Caco-2 (cell line): ENCODE measurements around the gene TEX12. TPM values are rescaled to one million over a fixed set of nuclear protein-coding genes. Genes with fewer than 3 reads are reported as not detected.
"Not testable (repeated sequence)": the region's sequence is repeated elsewhere in the genome, so short reads cannot be mapped to it uniquely, and the experiment has no call there.

Experiments
- BruUV-seq: library from RNA; stranded (reverse); fragments of 400-500 nt; replicated peaks from 2 replicates; lab custom pipeline; 2021; lab: Mats Ljungman, UMichigan
- CTCF ChIA-PET: fragments of 300-600 bp; sonication (Branson Sonifier 250); formaldehyde crosslinking; loops from one replicate; lab custom pipeline; 2022; ENCODE audit warnings: antibody characterized with exemption; lab: Charles Lee
- POLR2A ChIA-PET: fragments of 300-600 bp; sonication (Branson Sonifier 250); formaldehyde crosslinking; loops from one replicate; lab custom pipeline; 2022; ENCODE audit warnings: antibody characterized with exemption; lab: Charles Lee
- DNase-seq, 2 experiments: peaks; one replicate each; pipeline versions ENCODE4 v3.0.0 to v3.0.0-alpha.2; 2020 to 2022
- H3K27me3 ChIP-seq: replicated peaks from 2 replicates; pipeline ENCODE4 v1.6.0; 2011; ENCODE audit warnings: low read length; ENCODE audit not compliant: control insufficient read depth, insufficient read depth
- H3K36me3 ChIP-seq: 2 replicates; pipeline ENCODE4 v1.5.1; 2011; ENCODE audit warnings: low read length; ENCODE audit not compliant: control insufficient read depth, insufficient read depth
- H3K4me1 ChIP-seq: fragments of 250-450 bp; sonication (Bioruptor Pico); 2 replicates; pipeline ENCODE4 v1.5.1; 2020; ENCODE audit warnings: mild to moderate bottlenecking
- H3K4me3 ChIP-seq: 2 replicates; pipeline ENCODE4 v1.5.1; 2011; ENCODE audit warnings: low read depth, mild to moderate bottlenecking, control low read depth, low read length
- H3K9me3 ChIP-seq: fragments of 250-450 bp; sonication (Bioruptor Pico); 2 replicates; pipeline ENCODE4 v1.5.1; 2020; ENCODE audit warnings: mild to moderate bottlenecking, moderate library complexity
- H3K27ac Mint-ChIP-seq: one replicate; pipeline ENCODE4 v1.8.0; 2022; ENCODE audit warnings: mixed read lengths; ENCODE audit not compliant: unreplicated experiment
- H3K27me3 Mint-ChIP-seq: one replicate; pipeline ENCODE4 v1.8.0; 2022; ENCODE audit warnings: mixed read lengths; ENCODE audit not compliant: insufficient read depth, unreplicated experiment
- H3K36me3 Mint-ChIP-seq: one replicate; pipeline ENCODE4 v1.8.0; 2022; ENCODE audit warnings: mild to moderate bottlenecking, mixed read lengths; ENCODE audit not compliant: insufficient read depth, unreplicated experiment
- H3K4me1 Mint-ChIP-seq: one replicate; pipeline ENCODE4 v1.8.0; 2022; ENCODE audit warnings: low read depth, mixed read lengths; ENCODE audit not compliant: unreplicated experiment
- H3K4me3 Mint-ChIP-seq: one replicate; pipeline ENCODE4 v1.8.0; 2022; ENCODE audit warnings: mild to moderate bottlenecking, moderate library complexity, mixed read lengths; ENCODE audit not compliant: unreplicated experiment
- H3K9me3 Mint-ChIP-seq: one replicate; pipeline ENCODE4 v1.8.0; 2022; ENCODE audit warnings: mixed read lengths; ENCODE audit not compliant: unreplicated experiment
- CTCF ChIP-seq, 2 experiments: fragments of 200-600 bp in 1 of 2; IDR thresholded peaks; 1 replicate in 1 of 2; 2 replicates in 1 of 2; pipeline versions ENCODE4 v1.5.1 to v1.8.0; 2011 to 2022; ENCODE audit warnings: antibody characterized with exemption in 1 of 2, control low read depth in 1 of 2, inconsistent platforms in 1 of 2, low read depth in 1 of 2, low read length in 1 of 2, mild to moderate bottlenecking in 1 of 2, moderate library complexity in 1 of 2; ENCODE audit not compliant: insufficient read depth in 1 of 2, severe bottlenecking in 1 of 2, unreplicated experiment in 1 of 2
- intact Hi-C: fragments of 100-400 bp; cut with micrococcal nuclease; formaldehyde crosslinking; loops from one replicate; pipeline ENCODE4 v1.10.0; 2022; ENCODE audit not compliant: unreplicated experiment
- total RNA-seq: library from RNA; stranded (reverse); gene quantifications from 2 replicates; pipeline ENCODE4 v1.2.3, GENCODE V29; 2022

Gene TEX12
- total RNA-seq, 1 experiment from 2014 or later, result not detected

GRCh38 chr11:112185883-112186282 lies 18.7 kb downstream of the TEX12 start:
- BruUV-seq, result no TSS peak
- TF ChIP-seq CTCF (IDR thresholded peaks at IDR 0.05; ENCODE audit: insufficient read depth in 1 of 2, low read depth in 1 of 2, low read length in 1 of 2, severe bottlenecking in 1 of 2, unreplicated experiment in 1 of 2), result no peak

GRCh38 chr11:112186304-112186703 lies 19.1 kb downstream of the TEX12 start:
- H3K4me1 Mint-ChIP-seq, result peaks cover 8% of the 10 kb centered on the region
- no peak overlapping the region for H3K27ac Mint-ChIP-seq
- H3K27me3 Mint-ChIP-seq, result peaks cover 5% of the 10 kb centered on the region
- intact Hi-C loops, result no loop called here
- ChIA-PET CTCF (interaction anchor here (1.2 kb wide), 1 partner anchor 11 kb away, joined by 3 read pairs; the partner anchor contains the start of gene BCO2), POLR2A (no interaction called here)
- no peaks in the 10 kb centered on the region for H3K36me3 Mint-ChIP-seq
- Histone ChIP-seq H3K4me1 (no peaks in the 10 kb centered on the region), H3K36me3 (no peaks in the 10 kb centered on the region), H3K27me3 (no peaks in the 10 kb centered on the region), H3K9me3 (no peaks in the 10 kb centered on the region), H3K4me3 (no peak overlapping the region)
- BruUV-seq, result no TSS peak
- no peak for DNase-seq
- H3K9me3 Mint-ChIP-seq, result no peaks in the 10 kb centered on the region
- no peak overlapping the region for H3K4me3 Mint-ChIP-seq
- no peak for TF ChIP-seq CTCF (IDR thresholded peaks at IDR 0.05; ENCODE audit: insufficient read depth in 1 of 2, low read depth in 1 of 2, low read length in 1 of 2, severe bottlenecking in 1 of 2, unreplicated experiment in 1 of 2)

More at GRCh38 chr11:112185883-112186282, 18.7 kb downstream of the TEX12 start:
- CTCF ChIA-PET, result interaction anchor here (0.5 to 1.2 kb wide), 2 partner anchors 11 to 69 kb away, joined by 3 read pairs; partner anchors contain the start of gene BCO2
- no peaks in the 10 kb centered on the region for H3K36me3 Mint-ChIP-seq
- Histone ChIP-seq H3K9me3 (no peaks in the 10 kb centered on the region), H3K4me1 (no peaks in the 10 kb centered on the region), H3K36me3 (no peaks in the 10 kb centered on the region), H3K27me3 (no peaks in the 10 kb centered on the region), H3K4me3 (no peak overlapping the region)
- H3K27ac Mint-ChIP-seq, result no peak overlapping the region
- H3K27me3 Mint-ChIP-seq, result peaks cover 5% of the 10 kb centered on the region
- POLR2A ChIA-PET, result no interaction called here
- H3K4me3 Mint-ChIP-seq, result no peak overlapping the region
- no peaks in the 10 kb centered on the region for H3K9me3 Mint-ChIP-seq
- intact Hi-C loops, result no loop called here
- no peak for DNase-seq
- peaks cover 8% of the 10 kb centered on the region for H3K4me1 Mint-ChIP-seq

- H3K4me3 ChIP-seq, H3K27me3 Mint-ChIP-seq, H3K9me3 ChIP-seq, BruUV-seq, H3K36me3 ChIP-seq, H3K4me1 Mint-ChIP-seq, H3K27me3 ChIP-seq, intact Hi-C loops, H3K27ac Mint-ChIP-seq, POLR2A ChIA-PET, DNase-seq, H3K9me3 Mint-ChIP-seq, H3K4me1 ChIP-seq, H3K4me3 Mint-ChIP-seq, H3K36me3 Mint-ChIP-seq: not testable (repeated sequence)
- CTCF ChIA-PET, result interaction anchor here (1.1 kb wide), 1 partner anchor 10 kb away, joined by 3 read pairs; no protein-coding TSS in a partner anchor
Measured at GRCh38 chr11:112195113-112195512, 27.9 kb downstream of the TEX12 start.
